Embryonic facial prominence (tissue), 1 donor: ENCODE data around the gene BBOX1.
"Not testable (repeated sequence)": the region's sequence is repeated elsewhere in the genome, so short reads cannot be mapped to it uniquely, and the experiment has no call there.

Experiments used
- DNase-seq: peaks from one replicate; pipeline ENCODE4 v3.0.0-alpha.2; 2016; ENCODE audit errors: extremely low spot score

Gene BBOX1

GRCh38 chr11:27124514-27125264, 84.1 kb downstream of the BBOX1 start:
- DNase-seq: no peak

- DNase-seq: no peak
Observed at GRCh38 chr11:27129686-27130085, 89.1 kb downstream of the BBOX1 start.

GRCh38 chr11:27130806-27131205, 90.2 kb downstream of the BBOX1 start:
- DNase-seq: no peak

- not testable (repeated sequence) for DNase-seq
Observed at GRCh38 chr11:27135924-27136329, 95.3 kb downstream of the BBOX1 start.

GRCh38 chr11:27138716-27139115, 98.1 kb downstream of the BBOX1 start:
- no peak for DNase-seq

GRCh38 chr11:27139742-27140367, 99.2 kb downstream of the BBOX1 start:
- DNase-seq: no peak

GRCh38 chr11:27141576-27141975, 101.0 kb downstream of the BBOX1 start:
- no peak for DNase-seq

- no peak for DNase-seq
Observed at GRCh38 chr11:27147916-27148315, 107.3 kb downstream of the BBOX1 start.

GRCh38 chr11:27148506-27148905, 107.9 kb downstream of the BBOX1 start:
- DNase-seq: no peak

GRCh38 chr11:27150098-27150497, 109.5 kb downstream of the BBOX1 start:
- no peak for DNase-seq

- no peak for DNase-seq
Observed at GRCh38 chr11:27153136-27153535, 112.5 kb downstream of the BBOX1 start.

- peak; percentile 88 for DNase-seq
Observed at GRCh38 chr11:27158456-27159334, 118.1 kb downstream of the BBOX1 start.

GRCh38 chr11:27159335-27159679, 118.7 kb downstream of the BBOX1 start:
- no peak for DNase-seq

GRCh38 chr11:27161071-27161470, 120.5 kb downstream of the BBOX1 start:
- no peak for DNase-seq

- DNase-seq: no peak
Observed at GRCh38 chr11:27162237-27162636, 121.6 kb downstream of the BBOX1 start.

GRCh38 chr11:27166130-27166529, 125.5 kb downstream of the BBOX1 start:
- DNase-seq: no peak

- no peak for DNase-seq
Observed at GRCh38 chr11:27171376-27171958, 130.9 kb downstream of the BBOX1 start.

GRCh38 chr11:27173545-27173944, 132.9 kb downstream of the BBOX1 start:
- DNase-seq: no peak

GRCh38 chr11:27174021-27174420, 133.4 kb downstream of the BBOX1 start:
- no peak for DNase-seq

GRCh38 chr11:27174672-27175210, 134.1 kb downstream of the BBOX1 start:
- no peak for DNase-seq

GRCh38 chr11:27175562-27175961, 134.9 kb downstream of the BBOX1 start:
- not testable (repeated sequence) for DNase-seq
